CD4-positive, CD25-positive, alpha-beta regulatory T cell (primary cell): ENCODE data around the gene NUMA1. TPM values are rescaled to one million over a fixed set of nuclear protein-coding genes. Genes with fewer than 3 reads are reported as not detected.

ENCODE experiments used
- ATAC-seq, 2 donors: fragments of 150-1000 bp; cut with Tn5 transposase; one replicate each; pipeline ENCODE4 v1.10.0; 2021; ENCODE audit warnings: low read depth in 2 of 2, moderate number of reproducible peaks in 2 of 2, moderate library complexity in 1 of 2
- DNase-seq, 3 donors: peaks; one replicate each; pipeline versions ENCODE4 v3.0.0 to v3.0.0-alpha.2; 2012 to 2022; ENCODE audit warnings: mixed read lengths in 1 of 3
- H3K27ac ChIP-seq: one replicate; pipeline ENCODE4 v1.7.0; 2013; ENCODE audit warnings: mild to moderate bottlenecking, low read length; ENCODE audit not compliant: insufficient read depth, poor library complexity, severe bottlenecking
- H3K27me3 ChIP-seq: one replicate; pipeline ENCODE4 v1.7.0; 2013; ENCODE audit warnings: low read length; ENCODE audit not compliant: control insufficient read depth, insufficient read depth
- H3K36me3 ChIP-seq: one replicate; pipeline ENCODE4 v1.7.0; 2013; ENCODE audit warnings: mild to moderate bottlenecking, low read length, moderate library complexity; ENCODE audit not compliant: control insufficient read depth, insufficient read depth
- H3K4me1 ChIP-seq: 2 replicates; pipeline ENCODE4 v1.7.0; 2013; ENCODE audit warnings: mild to moderate bottlenecking, low read length; ENCODE audit not compliant: insufficient read depth, control insufficient read depth, poor library complexity, severe bottlenecking
- H3K4me3 ChIP-seq: one replicate; pipeline ENCODE4 v1.7.0; 2013; ENCODE audit warnings: low read depth, mild to moderate bottlenecking, low read length, moderate library complexity
- H3K9me3 ChIP-seq, 2 experiments: 1 replicate in 1 of 2; 2 replicates in 1 of 2; pipeline ENCODE4 v1.7.0; 2013; ENCODE audit warnings: low read length in 2 of 2, mild to moderate bottlenecking in 1 of 2, moderate library complexity in 1 of 2; ENCODE audit not compliant: control insufficient read depth in 2 of 2
- H3K27ac Mint-ChIP-seq, 3 donors: one replicate each; pipeline ENCODE4 v1.8.0; 2020 to 2022; ENCODE audit warnings: mild to moderate bottlenecking in 3 of 3, mixed read lengths in 3 of 3, moderate library complexity in 2 of 3
- H3K27me3 Mint-ChIP-seq: one replicate; pipeline ENCODE4 v1.8.0; 2022; ENCODE audit warnings: mild to moderate bottlenecking, mixed read lengths
- H3K36me3 Mint-ChIP-seq: one replicate; pipeline ENCODE4 v1.8.0; 2020; ENCODE audit warnings: mixed read lengths
- H3K4me1 Mint-ChIP-seq, 4 donors: one replicate each; pipeline ENCODE4 v1.8.0; 2020 to 2022; ENCODE audit warnings: mixed read lengths in 4 of 4, mild to moderate bottlenecking in 1 of 4
- H3K4me3 Mint-ChIP-seq, 4 donors: one replicate each; pipeline ENCODE4 v1.8.0; 2020 to 2022; ENCODE audit warnings: mild to moderate bottlenecking in 4 of 4, mixed read lengths in 4 of 4, moderate library complexity in 3 of 4
- H3K9me3 Mint-ChIP-seq, 7 donors: one replicate each; pipeline ENCODE4 v1.8.0; 2020 to 2022; ENCODE audit warnings: mixed read lengths in 7 of 7, mild to moderate bottlenecking in 3 of 7, moderate library complexity in 2 of 7
- polyA plus RNA-seq, 4 donors: library from polyadenylated mRNA; unstranded; fragments of 300-500 nt; fragmentation: Illumina TruSeq; gene quantifications; one replicate each; pipeline ENCODE4 v1.2.3, GENCODE V29; 2021
- total RNA-seq: library from RNA; stranded (reverse); gene quantifications from one replicate; pipeline ENCODE4 v1.2.3, GENCODE V29; 2022

NUMA1 gene
- total and polyA plus RNA-seq, 5 donors from 2014 or later = 14.0 to 272 (median 23.5) TPM

DNA sequence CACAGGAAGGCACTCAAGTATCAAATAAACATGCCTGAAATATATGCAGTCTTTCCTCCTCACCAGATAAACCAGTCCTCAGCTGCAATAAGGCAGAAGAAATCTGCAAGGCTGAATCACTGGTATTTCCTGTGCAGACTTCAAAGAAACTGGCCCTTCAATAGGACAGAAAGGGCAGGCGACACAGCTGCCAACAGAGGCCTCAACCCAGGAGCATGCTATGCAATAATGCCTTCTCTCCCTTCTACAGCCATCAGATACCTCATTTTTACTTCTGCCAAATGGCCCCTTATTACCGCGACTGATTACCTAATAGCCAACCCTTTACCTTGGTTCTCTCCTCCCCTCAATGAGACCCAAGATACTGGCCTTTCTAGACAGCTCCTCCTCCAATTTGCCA is 8.0 kb downstream of the NUMA1 start:
- H3K4me1 Mint-ChIP-seq = peaks cover 31 to 69% (median 53%) of the 10 kb centered on the region in 4 donors
- Histone ChIP-seq H3K4me1 (peaks cover 9% of the 10 kb centered on the region), H3K4me3 (peak overlapping the region; percentile 29), H3K36me3 (no peaks in the 10 kb centered on the region), H3K27me3 (no peaks in the 10 kb centered on the region), H3K27ac (no peak overlapping the region), H3K9me3 (no peaks in the 10 kb centered on the region)
- peak; percentile 63 to 66 for ATAC-seq
- peak in 1 of 3 donors; percentile 55 for DNase-seq
- peaks cover 4% of the 10 kb centered on the region for H3K27me3 Mint-ChIP-seq
- peaks cover 31% of the 10 kb centered on the region for H3K36me3 Mint-ChIP-seq
- peak overlapping the region; percentile 27 to 82 (median 41) for H3K27ac Mint-ChIP-seq
- peak overlapping the region in 1 of 4 donors; percentile 40 for H3K4me3 Mint-ChIP-seq
- H3K9me3 Mint-ChIP-seq = no peaks in the 10 kb centered on the region

DNA sequence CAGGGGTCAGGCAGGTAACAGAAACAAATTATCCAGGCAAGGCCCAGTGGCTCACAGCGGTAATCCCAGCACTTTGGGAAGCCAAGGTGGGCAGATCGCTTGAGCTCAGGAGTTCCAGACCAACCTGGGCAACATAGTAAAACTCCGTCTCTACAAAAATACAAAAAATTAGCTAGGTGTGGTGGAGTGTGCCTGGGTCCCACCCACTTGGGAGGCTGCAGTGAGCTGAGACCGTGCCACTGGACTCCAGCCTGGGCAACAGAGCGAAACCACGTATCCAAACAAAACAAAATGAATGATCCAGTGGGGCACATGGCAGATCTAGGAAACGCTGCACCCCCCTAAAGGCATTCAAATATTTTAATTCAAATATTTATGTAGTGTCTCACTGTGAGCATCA is 9.9 kb downstream of the NUMA1 start:
- Histone ChIP-seq H3K9me3 (no peaks in the 10 kb centered on the region), H3K4me3 (no peak overlapping the region), H3K4me1 (peaks cover 9% of the 10 kb centered on the region), H3K36me3 (peaks cover 2% of the 10 kb centered on the region), H3K27ac (no peak overlapping the region), H3K27me3 (no peaks in the 10 kb centered on the region)
- peak overlapping the region in 2 of 3 donors; percentile 35 to 83 for H3K27ac Mint-ChIP-seq
- no peaks in the 10 kb centered on the region for H3K9me3 Mint-ChIP-seq
- DNase-seq (no peak), ATAC-seq (no peak)
- peaks cover 4% of the 10 kb centered on the region for H3K27me3 Mint-ChIP-seq
- no peak overlapping the region for H3K4me3 Mint-ChIP-seq
- peaks cover 32% of the 10 kb centered on the region for H3K36me3 Mint-ChIP-seq
- peaks cover 23 to 57% (median 44%) of the 10 kb centered on the region in 4 donors for H3K4me1 Mint-ChIP-seq

GRCh38 chr11:72069787-72070251 is 10.5 kb downstream of the NUMA1 start:
- peak; percentile 41 to 42 for ATAC-seq
- H3K4me3 ChIP-seq = no peak overlapping the region
- peaks cover 18 to 51% (median 40%) of the 10 kb centered on the region in 4 donors for H3K4me1 Mint-ChIP-seq

DNA sequence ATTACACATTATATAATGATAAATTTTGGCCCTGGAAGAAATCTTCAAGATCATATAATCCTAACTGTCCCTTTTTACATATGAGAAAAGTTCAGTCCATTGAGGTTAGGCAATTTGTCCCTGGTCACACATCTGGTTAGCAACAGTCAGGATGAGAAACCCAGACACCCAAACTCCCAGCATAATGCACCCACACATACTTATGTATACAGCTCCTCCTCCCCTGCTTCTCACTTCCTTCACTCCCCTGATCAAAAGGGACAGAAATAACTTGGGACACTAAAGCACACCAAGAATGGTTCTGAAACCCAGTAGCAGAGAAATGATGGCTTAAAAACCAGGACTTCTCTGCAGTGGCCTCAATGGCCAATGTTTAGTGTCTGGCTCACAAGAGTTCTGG is 11.1 kb downstream of the NUMA1 start:
- Mint-ChIP-seq H3K4me1 (peaks cover 18 to 50% (median 40%) of the 10 kb centered on the region in 4 donors), H3K27me3 (no peaks in the 10 kb centered on the region), H3K9me3 (no peaks in the 10 kb centered on the region), H3K36me3 (peaks cover 32% of the 10 kb centered on the region), H3K27ac (peak overlapping the region in 2 of 3 donors; percentile 8 to 47), H3K4me3 (peak overlapping the region in 1 of 4 donors; percentile 10)
- ATAC-seq (no peak), DNase-seq (no peak)
- Histone ChIP-seq H3K36me3 (peaks cover 2% of the 10 kb centered on the region), H3K27me3 (no peaks in the 10 kb centered on the region), H3K27ac (no peak overlapping the region), H3K9me3 (no peaks in the 10 kb centered on the region), H3K4me3 (no peak overlapping the region), H3K4me1 (peaks cover 9% of the 10 kb centered on the region)

More at GRCh38 chr11:72069787-72070251, 10.5 kb downstream of the NUMA1 start:
- H3K36me3 Mint-ChIP-seq = peaks cover 32% of the 10 kb centered on the region
- Histone ChIP-seq H3K36me3 (peaks cover 2% of the 10 kb centered on the region), H3K27ac (no peak overlapping the region), H3K9me3 (no peaks in the 10 kb centered on the region), H3K27me3 (no peaks in the 10 kb centered on the region), H3K4me1 (peaks cover 9% of the 10 kb centered on the region)
- no peak for DNase-seq
- peak overlapping the region in 1 of 4 donors; percentile 10 for H3K4me3 Mint-ChIP-seq
- H3K27me3 Mint-ChIP-seq = peaks cover 4% of the 10 kb centered on the region
- H3K27ac Mint-ChIP-seq = peak overlapping the region; percentile 8 to 83 (median 61)
- no peaks in the 10 kb centered on the region for H3K9me3 Mint-ChIP-seq

- Mint-ChIP-seq H3K27ac (peak overlapping the region in 1 of 3 donors; percentile 59), H3K36me3 (peaks cover 27% of the 10 kb centered on the region)
Measured at GRCh38 chr11:72067676-72068075, 12.7 kb downstream of the NUMA1 start.

DNA sequence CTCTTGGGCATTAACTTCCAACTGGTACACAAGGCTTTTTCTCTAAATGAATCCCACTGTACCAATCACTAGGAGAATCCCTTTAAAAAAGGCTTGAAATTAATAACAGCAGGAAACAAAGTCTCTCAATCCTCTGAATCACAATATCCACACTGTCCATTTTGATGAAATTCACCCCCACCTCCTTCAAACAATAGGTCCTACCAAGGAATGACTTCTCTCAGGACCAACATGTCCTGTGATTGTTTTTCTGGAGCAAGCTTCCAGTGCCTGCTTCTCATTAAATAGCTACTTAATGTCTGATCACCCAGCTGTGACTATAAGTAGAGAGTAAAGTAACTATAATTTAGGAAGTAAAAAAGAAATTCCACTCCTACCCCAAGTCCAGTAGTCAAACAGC is 13.1 kb downstream of the NUMA1 start:
- Histone ChIP-seq H3K4me1 (peaks cover 7% of the 10 kb centered on the region), H3K9me3 (no peaks in the 10 kb centered on the region), H3K36me3 (peaks cover 2% of the 10 kb centered on the region), H3K27me3 (no peaks in the 10 kb centered on the region), H3K27ac (no peak overlapping the region), H3K4me3 (no peak overlapping the region)
- ATAC-seq (no peak), DNase-seq (no peak)
- Mint-ChIP-seq H3K9me3 (no peaks in the 10 kb centered on the region), H3K36me3 (peaks cover 27% of the 10 kb centered on the region), H3K27ac (peak overlapping the region in 1 of 3 donors; percentile 59), H3K27me3 (no peaks in the 10 kb centered on the region), H3K4me3 (no peak overlapping the region), H3K4me1 (peaks cover 18 to 35% (median 32%) of the 10 kb centered on the region in 4 donors)

More at GRCh38 chr11:72067676-72068075, 12.7 kb downstream of the NUMA1 start:
- Histone ChIP-seq H3K4me1 (peaks cover 9% of the 10 kb centered on the region), H3K27me3 (no peaks in the 10 kb centered on the region), H3K4me3 (no peak overlapping the region), H3K36me3 (peaks cover 2% of the 10 kb centered on the region), H3K27ac (no peak overlapping the region), H3K9me3 (no peaks in the 10 kb centered on the region)
- Mint-ChIP-seq H3K27me3 (no peaks in the 10 kb centered on the region), H3K9me3 (no peaks in the 10 kb centered on the region), H3K4me3 (no peak overlapping the region), H3K4me1 (peaks cover 18 to 39% (median 35%) of the 10 kb centered on the region in 4 donors)
- no peak for DNase-seq
- no peak for ATAC-seq

DNA sequence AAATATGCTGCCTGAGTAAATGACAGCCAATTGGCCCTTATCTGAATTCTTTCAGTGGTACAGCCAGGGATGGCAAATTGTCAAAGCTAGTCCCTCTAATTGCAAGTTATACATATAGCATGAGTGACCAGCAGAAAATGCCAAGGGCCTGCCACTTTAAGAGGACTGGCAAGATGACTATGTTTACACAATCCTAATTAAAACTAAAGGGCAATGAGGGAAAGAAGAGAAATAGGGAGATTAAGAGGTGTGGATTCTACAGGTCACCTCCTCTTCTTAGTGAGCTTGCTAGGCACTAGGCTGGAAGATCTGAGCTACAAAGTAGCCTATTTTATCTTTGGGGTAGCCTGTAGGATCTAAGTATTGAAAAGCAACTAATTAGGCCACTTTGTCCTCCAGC is 13.5 kb downstream of the NUMA1 start:
- Histone ChIP-seq H3K4me1 (peaks cover 3% of the 10 kb centered on the region), H3K4me3 (no peak overlapping the region), H3K27ac (no peak overlapping the region), H3K36me3 (peaks cover 2% of the 10 kb centered on the region), H3K9me3 (no peaks in the 10 kb centered on the region), H3K27me3 (no peaks in the 10 kb centered on the region)
- Mint-ChIP-seq H3K4me3 (no peak overlapping the region), H3K9me3 (no peaks in the 10 kb centered on the region), H3K36me3 (peaks cover 30% of the 10 kb centered on the region), H3K27ac (peak overlapping the region in 1 of 3 donors; percentile 59), H3K4me1 (peaks cover 18 to 31% (median 29%) of the 10 kb centered on the region in 4 donors), H3K27me3 (no peaks in the 10 kb centered on the region)
- no peak for DNase-seq
- ATAC-seq = no peak

- Histone ChIP-seq H3K4me3 (no peak overlapping the region), H3K27me3 (no peaks in the 10 kb centered on the region), H3K4me1 (no peaks in the 10 kb centered on the region), H3K36me3 (no peaks in the 10 kb centered on the region), H3K27ac (no peak overlapping the region), H3K9me3 (no peaks in the 10 kb centered on the region)
- Mint-ChIP-seq H3K36me3 (peaks cover 14% of the 10 kb centered on the region), H3K27ac (no peak overlapping the region), H3K27me3 (no peaks in the 10 kb centered on the region), H3K9me3 (no peaks in the 10 kb centered on the region), H3K4me3 (no peak overlapping the region), H3K4me1 (peaks cover 0 to 9% (median 3%) of the 10 kb centered on the region in 4 donors)
- DNase-seq (no peak), ATAC-seq (no peak)
Measured at GRCh38 chr11:72061739-72062396, 18.5 kb downstream of the NUMA1 start.
